T-cell (primary cell): ENCODE measurements around the gene MMP10. TPM values are rescaled to one million over a fixed set of nuclear protein-coding genes. Genes with fewer than 3 reads are reported as not detected.

ENCODE experiments used
- ATAC-seq, 4 experiments: fragments of 200-7000 bp in 3 of 4; fragments of 150-1000 bp in 1 of 4; cut with Tn5 transposase; replicated peaks in 1 of 4; 1 replicate in 3 of 4; 2 replicates in 1 of 4; pipeline ENCODE4 v1.10.0; 2021; ENCODE audit warnings: moderate library complexity in 3 of 4, mild to moderate bottlenecking in 2 of 4, moderate number of reproducible peaks in 1 of 4
- CTCF ChIA-PET, 2 donors: fragments of 300-600 bp; sonication (Branson Sonifier 250); formaldehyde crosslinking; loops; one replicate each; lab custom pipeline; 2022; ENCODE audit warnings: antibody characterized with exemption in 2 of 2; lab: Charles Lee
- POLR2A ChIA-PET, 2 donors: fragments of 300-600 bp; sonication (Branson Sonifier 250); formaldehyde crosslinking; loops; one replicate each; lab custom pipeline; 2022; ENCODE audit warnings: antibody characterized with exemption in 2 of 2; lab: Charles Lee
- DNase-seq, 35 experiments: peaks; one replicate each; pipeline versions ENCODE4 v3.0.0 to v3.0.0-alpha.2; 2013 to 2023
- H3K27ac ChIP-seq: one replicate; pipeline ENCODE4 v1.5.1; 2013; ENCODE audit warnings: low read length
- H3K27me3 ChIP-seq, 2 experiments: replicated peaks in 1 of 2; 1 replicate in 1 of 2; 2 replicates in 1 of 2; pipeline versions ENCODE4 v1.6.1 to v1.7.0; 2013; ENCODE audit warnings: low read length in 1 of 2, mixed read lengths in 1 of 2; ENCODE audit not compliant: control insufficient read depth in 2 of 2, insufficient read depth in 2 of 2; ENCODE audit errors: extremely low read depth in 1 of 2
- H3K36me3 ChIP-seq, 2 donors: 1 replicate in 1 of 2; 2 replicates in 1 of 2; pipeline versions ENCODE4 v1.6.1 to v1.7.0; 2013; ENCODE audit warnings: low read length in 1 of 2; ENCODE audit not compliant: control insufficient read depth in 2 of 2, insufficient read depth in 1 of 2; ENCODE audit errors: extremely low read depth in 1 of 2
- H3K4me1 ChIP-seq, 2 experiments: 1 replicate in 1 of 2; 2 replicates in 1 of 2; pipeline versions ENCODE4 v1.6.1 to v1.7.0; 2013; ENCODE audit warnings: low read length in 2 of 2, mixed read lengths in 1 of 2; ENCODE audit not compliant: insufficient read depth in 2 of 2, control insufficient read depth in 1 of 2; ENCODE audit errors: extremely low read depth in 1 of 2
- H3K4me3 ChIP-seq, 2 donors: 1 replicate in 1 of 2; 2 replicates in 1 of 2; pipeline versions ENCODE4 v1.5.1 to v1.7.0; 2013; ENCODE audit warnings: mild to moderate bottlenecking in 2 of 2, low read length in 1 of 2, moderate library complexity in 1 of 2; ENCODE audit not compliant: control insufficient read depth in 1 of 2; ENCODE audit errors: extremely low read depth in 1 of 2
- H3K9me3 ChIP-seq: 2 replicates; pipeline ENCODE4 v1.7.0; 2013
- H3K27ac Mint-ChIP-seq, 2 donors: one replicate each; pipeline ENCODE4 v1.8.0; 2020 to 2021; ENCODE audit warnings: mild to moderate bottlenecking in 2 of 2, mixed read lengths in 2 of 2
- H3K27me3 Mint-ChIP-seq, 2 donors: one replicate each; pipeline ENCODE4 v1.8.0; 2021 to 2022; ENCODE audit warnings: mixed read lengths in 2 of 2
- H3K36me3 Mint-ChIP-seq: one replicate; pipeline ENCODE4 v1.8.0; 2021; ENCODE audit warnings: mixed read lengths
- H3K4me1 Mint-ChIP-seq, 3 donors: one replicate each; pipeline ENCODE4 v1.8.0; 2020 to 2022; ENCODE audit warnings: mixed read lengths in 3 of 3, mild to moderate bottlenecking in 1 of 3
- H3K4me3 Mint-ChIP-seq, 3 donors: one replicate each; pipeline ENCODE4 v1.8.0; 2020 to 2022; ENCODE audit warnings: mild to moderate bottlenecking in 3 of 3, mixed read lengths in 3 of 3, moderate library complexity in 3 of 3
- H3K9me3 Mint-ChIP-seq, 3 donors: one replicate each; pipeline ENCODE4 v1.8.0; 2020 to 2022; ENCODE audit warnings: mixed read lengths in 3 of 3
- WGBS: methylation state at CpG from one replicate; pipeline ENCODE4 v1.1.5; 2013; ENCODE audit warnings: missing lambda C conversion rate; ENCODE audit not compliant: insufficient coverage; 5-methylcytosine and 5-hydroxymethylcytosine counted together
- total RNA-seq, 35 experiments: library from RNA in 6 of 35; stranded (reverse) in 6 of 35; fragments of 120-200 nt in 1 of 35; gene quantifications; one replicate each; pipeline versions ENCODE4 v1.2.1 to v1.2.4 and lab custom pipeline; 2013 to 2026

Gene MMP10
- total RNA-seq, 5 donors from 2014 or later (not counting 1 experiment from before 2014, with no cell fraction given): not detected

GRCh38 chr11:102810950-102811660 lies 30.7 kb upstream of the MMP10 start:
- no peak overlapping the region for H3K4me3 ChIP-seq
- no peaks in the 10 kb centered on the region for H3K4me1 ChIP-seq
- ATAC-seq (no peak), DNase-seq (no peak)
- POLR2A ChIA-PET: no interaction called here
- Mint-ChIP-seq H3K36me3 (no peaks in the 10 kb centered on the region), H3K4me3 (no peak overlapping the region), H3K4me1 (no peaks in the 10 kb centered on the region), H3K9me3 (peaks cover 0 to 5% (median 0%) of the 10 kb centered on the region in 3 donors), H3K27me3 (peaks cover 2 to 13% of the 10 kb centered on the region in 2 donors), H3K27ac (no peak overlapping the region)
- H3K9me3 ChIP-seq: no peaks in the 10 kb centered on the region
- H3K36me3 ChIP-seq: no peaks in the 10 kb centered on the region
- peaks cover 0 to 7% of the 10 kb centered on the region in 2 experiments for H3K27me3 ChIP-seq
- CTCF ChIA-PET: no interaction called here
- 21% methylated on average over 2 of the region's 3 CpGs for WGBS
- no peak overlapping the region for H3K27ac ChIP-seq

GRCh38 chr11:102809971-102810370 lies 29.5 kb upstream of the MMP10 start:
- no peak for DNase-seq

GRCh38 chr11:102807921-102808320 lies 27.5 kb upstream of the MMP10 start:
- H3K4me1 Mint-ChIP-seq: no peaks in the 10 kb centered on the region
- no peak for DNase-seq
- Histone ChIP-seq H3K4me1 (no peaks in the 10 kb centered on the region), H3K4me3 (no peak overlapping the region), H3K27ac (no peak overlapping the region), H3K27me3 (peaks cover 0 to 7% of the 10 kb centered on the region in 2 experiments), H3K36me3 (no peaks in the 10 kb centered on the region), H3K9me3 (no peaks in the 10 kb centered on the region)
- 50% methylated on average over 13 of the region's 19 CpGs for WGBS
- ChIA-PET POLR2A (no interaction called here), CTCF (no interaction called here)
- ATAC-seq: no peak
- H3K9me3 Mint-ChIP-seq: no peaks in the 10 kb centered on the region
- no peak overlapping the region for H3K27ac Mint-ChIP-seq
- H3K36me3 Mint-ChIP-seq: no peaks in the 10 kb centered on the region
- peaks cover 4 to 21% of the 10 kb centered on the region in 2 donors for H3K27me3 Mint-ChIP-seq
- no peak overlapping the region for H3K4me3 Mint-ChIP-seq

More at GRCh38 chr11:102809971-102810370, 29.5 kb upstream of the MMP10 start:
- Mint-ChIP-seq H3K27ac (no peak overlapping the region), H3K4me3 (no peak overlapping the region), H3K9me3 (no peaks in the 10 kb centered on the region), H3K4me1 (no peaks in the 10 kb centered on the region), H3K36me3 (no peaks in the 10 kb centered on the region), H3K27me3 (peaks cover 2 to 13% of the 10 kb centered on the region in 2 donors)
- H3K36me3 ChIP-seq: no peaks in the 10 kb centered on the region
- peaks cover 0 to 7% of the 10 kb centered on the region in 2 experiments for H3K27me3 ChIP-seq
- ChIA-PET POLR2A (no interaction called here), CTCF (no interaction called here)
- no peak overlapping the region for H3K4me3 ChIP-seq
- no peaks in the 10 kb centered on the region for H3K9me3 ChIP-seq
- ATAC-seq: no peak
- no CpG with 5 or more reads among the region's 2 CpGs for WGBS
- H3K4me1 ChIP-seq: no peaks in the 10 kb centered on the region
- no peak overlapping the region for H3K27ac ChIP-seq

- H3K4me3 Mint-ChIP-seq: no peak overlapping the region
- H3K4me1 ChIP-seq: no peaks in the 10 kb centered on the region
- H3K27ac ChIP-seq: no peak overlapping the region
- ChIA-PET CTCF (no interaction called here), POLR2A (no interaction called here)
- DNase-seq: no peak
- no peak overlapping the region for H3K4me3 ChIP-seq
- H3K27me3 ChIP-seq: peaks cover 0 to 9% of the 10 kb centered on the region in 2 experiments
- H3K4me1 Mint-ChIP-seq: no peaks in the 10 kb centered on the region
- ATAC-seq: no peak
- H3K9me3 ChIP-seq: no peaks in the 10 kb centered on the region
- H3K36me3 Mint-ChIP-seq: no peaks in the 10 kb centered on the region
- H3K27me3 Mint-ChIP-seq: peaks cover 6 to 21% of the 10 kb centered on the region in 2 donors
- H3K36me3 ChIP-seq: no peaks in the 10 kb centered on the region
- no peak overlapping the region for H3K27ac Mint-ChIP-seq
- no CpG with 5 or more reads among the region's 3 CpGs for WGBS
- H3K9me3 Mint-ChIP-seq: no peaks in the 10 kb centered on the region
Measured at GRCh38 chr11:102806296-102806695, 25.9 kb upstream of the MMP10 start.

- CTCF ChIA-PET: interaction anchor here in 1 of 2 donors (0.7 kb wide), 1 partner anchor 318 kb away, joined by 3 read pairs; no protein-coding TSS in a partner anchor
- Histone ChIP-seq H3K27ac (no peak overlapping the region), H3K36me3 (no peaks in the 10 kb centered on the region), H3K9me3 (no peaks in the 10 kb centered on the region), H3K27me3 (peaks cover 0 to 2% of the 10 kb centered on the region in 2 experiments), H3K4me1 (no peaks in the 10 kb centered on the region), H3K4me3 (no peak overlapping the region)
- ATAC-seq: no peak
- Mint-ChIP-seq H3K27ac (no peak overlapping the region), H3K27me3 (peaks cover 4 to 8% of the 10 kb centered on the region in 2 donors), H3K4me1 (no peaks in the 10 kb centered on the region), H3K4me3 (no peak overlapping the region), H3K9me3 (no peaks in the 10 kb centered on the region), H3K36me3 (no peaks in the 10 kb centered on the region)
- no CpG with 5 or more reads among the region's 2 CpGs for WGBS
- POLR2A ChIA-PET: no interaction called here
- DNase-seq: no peak
Measured at GRCh38 chr11:102802341-102802740, 21.9 kb upstream of the MMP10 start.

- 83% methylated on average over 2 of the region's 4 CpGs for WGBS
- ChIA-PET POLR2A (no interaction called here), CTCF (no interaction called here)
- no peak overlapping the region for H3K27ac Mint-ChIP-seq
- Histone ChIP-seq H3K4me3 (no peak overlapping the region), H3K9me3 (no peaks in the 10 kb centered on the region), H3K36me3 (no peaks in the 10 kb centered on the region), H3K27me3 (peaks cover 0 to 2% of the 10 kb centered on the region in 2 experiments), H3K4me1 (no peaks in the 10 kb centered on the region), H3K27ac (no peak overlapping the region)
- no peak overlapping the region for H3K4me3 Mint-ChIP-seq
- no peaks in the 10 kb centered on the region for H3K4me1 Mint-ChIP-seq
- H3K9me3 Mint-ChIP-seq: no peaks in the 10 kb centered on the region
- peaks cover 4 to 8% of the 10 kb centered on the region in 2 donors for H3K27me3 Mint-ChIP-seq
- no peaks in the 10 kb centered on the region for H3K36me3 Mint-ChIP-seq
- ATAC-seq (no peak), DNase-seq (no peak)
Measured at GRCh38 chr11:102800767-102801166, 20.3 kb upstream of the MMP10 start.
